GM19397 (cell line): ENCODE results near the gene DNAJC15.

Experiments
- ATAC-seq: cut with Tn5 transposase; IDR thresholded peaks from one replicate; pipeline ENCODE4 v1.9.1; 2021; ENCODE audit warnings: mild to moderate bottlenecking, moderate library complexity; ENCODE audit not compliant: unreplicated experiment

The DNAJC15 gene

DNA sequence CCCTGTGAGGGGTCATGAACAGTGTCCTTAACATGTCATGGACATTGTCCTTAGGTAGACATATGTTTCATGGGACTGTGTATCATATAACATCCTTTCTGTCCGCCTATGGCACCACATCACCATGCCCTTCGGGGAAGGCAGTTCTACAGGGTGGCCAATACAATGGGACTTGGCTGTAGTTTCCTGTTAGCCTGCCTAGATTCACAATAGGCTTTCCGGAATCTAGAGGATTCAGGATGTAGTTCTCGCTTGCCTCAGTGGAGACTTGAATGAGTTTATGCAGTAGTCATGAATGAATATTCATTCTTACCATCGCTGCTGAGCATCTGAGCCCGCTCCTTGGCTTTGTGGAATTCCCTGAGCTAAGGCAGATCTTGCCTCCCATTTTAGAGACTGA lies 100.5 kb downstream of the DNAJC15 start:
- no peak for ATAC-seq

DNA sequence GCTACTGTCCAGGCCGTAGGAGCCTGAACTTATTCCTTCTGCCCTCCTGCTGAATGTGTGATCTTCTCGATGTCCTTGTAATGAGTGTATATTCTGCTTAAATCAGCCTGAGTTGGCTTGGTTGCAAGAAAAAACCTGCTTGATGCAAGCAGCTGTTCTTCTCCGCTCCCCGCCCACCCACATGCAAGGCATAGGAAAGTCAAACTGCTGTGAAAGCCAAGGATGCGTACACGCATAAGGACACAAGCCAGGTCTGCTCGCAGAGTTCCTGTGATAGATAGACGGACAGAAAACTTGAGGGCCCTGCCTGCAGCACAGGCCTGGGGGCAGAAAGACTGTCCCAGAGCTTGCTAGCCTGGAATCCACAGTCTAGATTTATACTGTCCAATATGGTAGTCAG lies 101.1 kb downstream of the DNAJC15 start:
- no peak for ATAC-seq

DNA sequence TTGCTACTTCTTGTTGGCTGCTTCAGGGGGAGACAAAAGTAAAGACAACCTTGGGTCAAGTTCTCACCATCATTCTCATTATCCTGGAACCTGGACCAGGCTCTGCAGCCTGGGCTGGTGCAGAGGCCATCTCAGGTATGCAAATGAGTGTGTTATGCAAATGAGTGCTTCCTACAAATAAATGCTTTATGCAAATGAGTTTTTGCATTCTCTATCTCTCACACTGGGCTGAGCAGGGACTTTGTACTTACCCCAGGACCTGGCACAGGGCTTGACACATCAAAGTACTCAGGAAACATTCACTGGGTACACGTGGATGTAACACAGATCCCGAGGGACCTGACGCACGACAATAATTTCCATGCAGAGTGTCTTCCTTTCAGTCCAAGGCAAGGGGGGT lies 103.0 kb downstream of the DNAJC15 start:
- no peak for ATAC-seq

DNA sequence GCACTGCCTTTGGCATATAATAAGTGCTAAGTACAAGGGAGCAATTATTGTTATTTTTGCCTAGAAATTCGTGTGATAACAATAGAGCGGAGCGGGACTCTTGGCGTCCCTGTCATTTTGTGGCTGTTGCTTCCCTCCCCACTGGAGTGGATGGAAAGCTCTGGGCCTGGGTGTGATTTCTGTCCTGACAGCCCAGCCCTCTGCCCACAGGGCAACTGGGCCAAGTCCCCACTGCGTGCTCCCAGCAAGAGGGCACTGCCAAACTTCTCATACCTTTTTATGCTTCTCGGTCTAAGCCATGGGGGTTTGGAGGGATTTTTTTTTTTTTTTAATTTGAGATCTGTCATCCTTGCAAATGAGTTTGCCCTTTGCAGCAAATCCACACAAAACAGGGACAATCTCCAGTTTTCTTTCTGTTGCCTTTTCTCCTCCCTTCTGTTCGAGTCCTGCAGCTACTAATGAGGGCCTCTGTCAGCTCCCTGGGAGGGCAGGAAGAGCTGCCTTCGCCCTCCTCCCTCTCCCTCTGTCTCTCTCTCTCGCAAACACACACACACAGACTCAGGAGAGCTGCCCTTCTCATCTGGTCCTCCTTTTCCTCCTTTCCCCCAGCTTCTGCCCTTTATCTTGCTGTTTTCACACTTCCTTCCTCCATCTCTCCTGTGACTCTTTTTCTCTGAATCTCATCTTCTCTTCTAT lies 103.9 kb downstream of the DNAJC15 start:
- no peak for ATAC-seq

DNA sequence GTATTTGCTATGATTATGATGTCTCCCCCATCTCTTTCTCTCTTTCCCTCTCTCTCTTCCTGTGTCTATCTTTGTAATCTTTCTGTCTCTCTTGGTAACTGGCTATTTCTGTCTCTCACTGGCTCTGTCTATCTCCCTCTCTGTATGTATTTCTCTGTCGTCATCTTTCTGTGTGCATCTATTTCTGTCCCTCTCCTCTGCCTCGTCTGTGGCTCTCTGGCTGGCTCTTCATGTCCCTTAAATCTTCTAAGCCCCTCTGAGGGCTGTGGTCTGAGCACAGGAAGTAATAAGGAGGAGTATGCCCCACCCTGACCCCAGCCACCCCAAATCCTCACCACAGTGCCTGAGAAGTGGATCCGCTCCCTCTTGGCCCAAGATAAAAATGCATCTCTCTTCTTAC lies 104.4 kb downstream of the DNAJC15 start:
- ATAC-seq = no peak

DNA sequence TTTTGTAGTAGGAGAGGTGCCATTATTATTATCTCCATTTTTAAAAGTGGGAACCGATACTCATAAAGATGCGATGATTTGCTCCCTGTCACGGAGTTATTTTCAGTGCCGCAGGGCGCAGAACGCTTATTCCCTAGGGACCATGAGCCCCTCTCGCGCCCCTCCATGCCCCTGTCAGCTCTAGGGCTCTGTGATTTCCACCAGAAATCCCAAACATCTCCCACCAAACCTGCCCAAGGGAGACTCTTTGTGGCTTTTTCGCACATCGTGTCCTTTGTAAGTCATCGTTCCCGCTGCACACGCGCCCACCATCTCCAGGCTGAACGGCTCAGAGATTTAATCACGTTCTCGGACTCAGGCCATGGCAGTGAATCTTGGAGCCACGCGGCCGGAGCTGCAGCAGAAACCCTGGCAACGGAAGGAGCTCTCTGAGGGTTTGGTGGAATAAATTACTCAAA lies 105.1 kb downstream of the DNAJC15 start:
- no peak for ATAC-seq

DNA sequence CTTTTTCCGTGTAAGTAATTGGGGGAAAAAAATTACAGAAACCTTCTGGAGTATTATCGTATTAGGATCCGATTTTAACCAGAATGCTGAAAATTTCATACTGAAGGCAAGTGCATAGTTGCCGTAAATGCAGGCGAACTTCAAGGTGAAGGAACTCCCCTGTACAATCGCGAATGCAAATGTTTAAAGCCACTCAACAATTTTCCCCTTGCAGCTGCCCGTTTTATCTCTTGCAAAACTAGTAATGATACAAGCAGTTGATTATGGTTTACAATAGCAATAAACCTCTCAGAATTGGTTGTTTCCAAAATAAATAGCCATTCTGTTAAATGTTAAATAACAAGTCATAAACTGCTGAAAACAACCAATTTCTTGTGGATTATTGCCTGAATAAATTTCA lies 105.7 kb downstream of the DNAJC15 start:
- no peak for ATAC-seq

DNA sequence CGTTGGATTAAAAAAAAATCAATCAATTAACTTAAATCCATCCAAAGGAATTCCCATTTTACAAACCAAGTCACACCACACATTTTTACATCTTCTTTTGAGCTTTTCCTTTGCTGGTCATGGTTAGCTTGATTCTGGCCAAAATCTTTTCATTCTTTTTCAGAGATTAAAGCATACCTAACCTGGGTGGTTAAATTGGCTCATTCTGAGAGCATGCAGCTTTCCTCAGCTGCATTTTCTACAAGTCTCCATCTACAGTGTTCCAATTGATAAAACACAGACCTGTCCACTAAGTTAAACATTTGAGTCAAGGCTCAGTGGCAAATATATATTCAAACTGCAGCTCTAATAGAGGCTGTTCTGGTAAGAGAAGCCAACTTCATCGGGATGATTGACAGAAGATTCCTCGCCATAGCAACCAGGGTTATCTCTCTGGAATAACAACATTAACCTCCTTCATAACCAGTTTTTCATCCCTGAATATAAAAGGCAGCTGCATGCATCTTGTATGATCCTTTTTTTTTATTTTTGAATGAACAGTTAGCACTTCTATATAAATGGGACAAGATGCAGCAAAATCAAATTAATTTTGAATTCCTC lies 106.2 kb downstream of the DNAJC15 start:
- ATAC-seq = no peak

DNA sequence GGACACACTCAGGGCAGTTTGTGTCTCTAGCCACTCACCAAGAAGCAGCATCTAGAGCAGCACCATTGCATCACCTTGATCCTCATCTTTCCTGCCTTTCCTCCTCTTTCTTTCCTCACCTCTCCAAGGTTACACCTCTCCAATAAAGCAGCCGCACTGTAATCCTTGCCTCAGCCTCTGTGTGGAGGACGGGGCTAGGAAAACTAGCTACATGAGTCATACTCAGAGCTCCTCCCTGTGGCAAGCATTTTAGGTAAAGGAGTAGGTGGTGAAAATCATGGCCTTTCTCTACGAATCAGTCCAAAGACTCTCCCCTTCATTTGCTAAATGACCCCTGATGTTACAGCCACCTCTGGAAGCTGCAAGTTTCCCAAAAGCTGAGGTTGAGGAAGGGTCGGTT lies 108.9 kb downstream of the DNAJC15 start:
- no peak for ATAC-seq

DNA sequence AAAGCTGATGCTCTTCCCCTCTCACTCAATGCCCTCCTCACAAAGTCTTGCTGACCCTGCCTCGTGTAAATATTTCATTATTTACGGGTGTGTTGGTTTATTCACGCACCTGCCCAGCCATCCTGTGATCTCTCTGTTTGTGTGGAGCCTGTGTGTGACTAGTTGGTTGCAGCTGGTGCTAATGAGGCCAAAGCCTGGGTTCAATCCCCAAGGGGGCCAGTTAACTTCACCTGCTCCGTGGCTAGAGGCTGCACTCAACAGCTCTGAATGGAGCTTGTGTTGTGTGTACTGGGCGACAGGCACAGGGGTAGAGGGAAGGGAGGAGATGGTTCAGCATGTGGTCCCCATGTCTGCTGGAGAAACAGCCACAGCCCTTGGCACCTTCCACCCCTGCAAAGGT lies 109.5 kb downstream of the DNAJC15 start:
- no peak for ATAC-seq

DNA sequence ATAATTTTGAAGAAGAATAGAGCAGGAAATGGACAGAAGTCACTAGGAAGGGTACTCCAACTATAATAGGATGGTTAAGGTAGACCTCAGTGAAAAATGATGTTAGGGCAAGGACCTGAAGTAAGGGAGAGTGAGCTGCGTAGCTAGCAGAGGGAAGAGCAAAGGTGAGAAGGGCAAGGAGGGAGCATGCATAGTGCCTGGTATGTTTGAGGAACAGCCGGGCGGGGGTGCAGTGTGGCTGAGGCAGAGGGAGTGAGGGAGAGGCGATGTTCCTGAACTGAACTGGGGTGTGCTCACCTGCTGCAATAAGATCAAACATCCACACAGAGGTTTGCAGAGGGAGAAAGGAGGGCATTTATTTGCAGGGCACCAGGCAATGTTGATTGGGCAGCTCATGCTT lies 110.4 kb downstream of the DNAJC15 start:
- ATAC-seq = no peak

DNA sequence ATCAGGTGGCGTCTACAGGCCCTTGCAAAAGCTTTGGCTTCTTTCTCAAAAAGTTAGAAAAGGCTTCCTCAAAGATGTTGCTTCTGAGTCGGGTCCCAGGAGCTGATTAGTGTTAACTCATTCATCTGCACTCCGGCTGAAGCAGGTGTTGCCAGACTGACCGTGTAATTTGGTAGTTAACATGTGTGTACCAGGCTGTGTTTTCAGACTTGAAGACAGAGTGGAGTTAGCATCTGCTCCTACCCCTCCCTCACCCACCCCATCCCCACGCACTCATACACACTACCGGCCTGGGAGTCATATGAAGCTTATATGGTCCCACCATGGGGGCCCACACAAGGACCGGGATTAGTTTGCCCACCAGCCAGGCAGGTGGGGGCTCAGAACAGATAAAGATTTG lies 111.5 kb downstream of the DNAJC15 start:
- no peak for ATAC-seq

DNA sequence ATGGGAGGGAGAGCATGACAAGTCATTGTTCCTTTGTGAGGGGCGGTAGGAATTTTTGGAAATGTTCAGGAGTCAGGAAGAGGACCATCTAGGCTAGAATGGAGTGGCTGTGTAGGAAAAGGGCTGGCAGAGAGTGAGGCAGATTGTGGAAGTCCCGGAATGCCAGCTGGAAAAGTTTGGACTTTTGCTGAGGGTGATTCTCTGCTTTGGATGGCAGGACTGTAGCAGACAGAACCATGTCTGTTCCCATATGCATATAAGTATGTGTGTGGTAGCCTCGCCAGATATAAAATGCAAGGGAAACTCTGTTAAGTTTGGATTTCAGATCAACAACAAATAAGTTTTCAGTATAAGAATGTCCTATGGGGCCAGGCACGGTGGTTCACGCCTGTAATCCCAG lies 112.1 kb downstream of the DNAJC15 start:
- no peak for ATAC-seq

DNA sequence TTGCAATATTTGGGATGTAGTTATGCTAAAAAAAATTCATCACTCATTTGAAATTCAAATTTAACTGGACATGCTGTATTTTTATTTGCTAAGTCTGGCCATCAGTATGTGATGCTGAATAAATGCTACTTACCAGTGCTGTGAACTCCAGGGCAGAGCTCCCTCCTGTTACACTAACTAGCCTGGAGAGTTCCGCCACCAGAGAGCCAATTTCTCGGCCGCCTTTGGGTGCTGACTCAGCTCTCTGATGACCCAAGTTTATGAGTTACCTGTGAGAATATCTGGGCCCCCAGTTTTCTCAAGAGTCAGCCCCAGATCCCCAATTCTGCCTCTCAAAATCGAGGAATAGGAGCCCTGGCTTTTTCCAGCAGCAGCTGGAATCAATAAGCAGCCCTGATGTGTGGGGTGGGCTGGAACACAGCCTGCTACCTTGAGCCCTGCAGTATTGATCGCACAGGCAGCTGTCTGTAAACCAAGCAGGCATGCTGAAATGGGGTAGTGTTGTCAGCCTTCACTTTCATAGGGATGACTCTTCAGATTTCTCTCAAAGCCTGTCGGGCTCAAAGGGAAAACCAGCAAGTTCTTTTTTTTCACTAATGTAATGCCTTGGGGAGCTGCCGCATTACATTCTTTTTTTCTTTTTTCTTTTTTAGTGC lies 113.7 kb downstream of the DNAJC15 start:
- no peak for ATAC-seq

DNA sequence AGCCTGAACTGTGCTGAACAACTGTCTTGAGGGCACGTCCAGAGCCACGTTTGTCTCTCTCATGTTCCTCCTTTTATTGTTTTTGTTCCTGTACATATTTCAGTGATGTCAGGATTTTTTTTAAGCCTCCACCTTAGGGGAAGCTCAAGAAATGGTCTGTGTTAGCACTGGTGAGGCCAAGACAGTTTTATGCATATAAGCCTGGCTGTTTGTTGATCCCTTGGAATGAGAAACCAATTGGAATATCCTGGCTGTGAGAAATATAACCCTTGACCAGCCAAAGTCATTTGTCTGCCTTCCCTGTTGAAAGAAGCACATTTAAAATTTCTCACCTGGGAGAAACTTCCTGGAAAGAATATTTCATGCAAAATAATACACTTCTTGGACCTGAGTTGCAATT lies 115.8 kb downstream of the DNAJC15 start:
- no peak for ATAC-seq

DNA sequence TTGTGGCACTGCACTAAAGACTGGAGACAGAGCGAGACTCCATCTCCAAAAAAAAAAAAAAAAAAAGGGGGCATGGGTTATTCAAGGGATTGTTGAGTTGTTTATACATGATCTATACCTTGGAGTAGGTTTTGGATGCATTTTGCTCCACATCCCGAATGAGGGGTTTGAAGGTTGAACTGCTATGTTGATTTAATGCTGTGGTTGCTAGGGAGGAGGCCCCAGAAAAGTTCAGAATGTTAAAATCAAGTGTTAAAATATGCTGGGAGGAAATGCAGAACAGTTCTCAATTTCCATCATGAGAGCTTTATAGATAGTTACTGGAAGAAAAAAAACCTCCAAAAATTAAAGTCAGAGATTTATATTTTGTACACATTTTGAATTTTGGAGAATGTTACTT lies 116.5 kb downstream of the DNAJC15 start:
- ATAC-seq = no peak

DNA sequence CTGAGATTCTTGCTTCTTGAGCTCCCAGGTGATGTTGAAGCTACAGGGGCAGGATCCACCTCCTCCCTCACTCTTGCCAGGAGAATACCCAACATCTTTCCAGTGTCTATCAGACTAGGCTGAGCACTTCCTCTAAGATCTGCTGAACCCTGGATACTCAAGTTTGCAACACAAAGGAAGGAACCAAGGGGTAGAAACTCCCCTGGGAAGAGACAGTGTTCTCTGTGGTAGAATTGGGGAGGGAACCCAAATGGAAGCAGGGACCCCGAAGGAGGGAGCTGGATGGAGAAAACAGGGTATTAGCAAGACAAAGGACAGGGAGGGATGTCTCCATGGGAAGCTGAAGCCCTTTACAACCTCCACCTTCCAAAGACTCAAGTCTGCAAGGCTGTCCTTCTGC lies 117.6 kb downstream of the DNAJC15 start:
- ATAC-seq = no peak

DNA sequence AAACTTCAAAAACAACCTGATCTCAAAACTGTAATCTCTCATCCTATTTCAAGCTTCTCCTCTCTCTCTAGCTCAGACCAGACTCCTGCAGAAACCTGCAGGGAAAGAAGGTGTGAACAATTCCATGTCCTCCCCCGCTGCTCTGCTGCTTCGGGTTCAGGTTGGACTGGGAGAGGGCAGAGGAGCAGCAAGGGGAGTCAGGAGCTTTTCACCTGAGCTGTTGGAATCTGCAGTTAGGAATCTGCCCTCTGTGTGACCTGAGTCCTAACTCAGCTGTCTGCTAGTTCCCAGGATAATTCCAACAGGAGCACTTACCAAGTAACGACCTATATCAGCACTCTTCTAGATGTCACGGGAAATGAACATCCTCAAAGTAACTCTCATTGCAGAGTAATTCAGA lies 118.3 kb downstream of the DNAJC15 start:
- no peak for ATAC-seq

DNA sequence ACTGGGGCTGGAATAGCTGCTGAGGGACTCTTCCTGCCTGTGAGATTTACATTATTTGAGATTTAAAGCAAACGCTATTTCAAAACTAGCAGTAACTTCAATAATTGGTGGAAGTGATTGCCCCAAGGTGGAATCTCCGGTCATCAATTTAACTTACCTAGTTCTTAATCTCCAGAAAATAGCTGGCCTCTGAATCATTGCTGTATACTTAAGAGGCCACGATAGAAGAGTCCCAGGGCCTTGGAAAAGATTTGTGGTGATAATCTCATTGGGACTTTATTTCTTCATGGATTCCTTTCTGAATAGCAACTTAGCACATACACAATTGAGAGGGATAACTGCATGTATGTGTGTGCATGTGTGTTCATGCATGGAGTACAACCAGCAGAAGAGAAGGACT lies 120.2 kb downstream of the DNAJC15 start:
- ATAC-seq = no peak

DNA sequence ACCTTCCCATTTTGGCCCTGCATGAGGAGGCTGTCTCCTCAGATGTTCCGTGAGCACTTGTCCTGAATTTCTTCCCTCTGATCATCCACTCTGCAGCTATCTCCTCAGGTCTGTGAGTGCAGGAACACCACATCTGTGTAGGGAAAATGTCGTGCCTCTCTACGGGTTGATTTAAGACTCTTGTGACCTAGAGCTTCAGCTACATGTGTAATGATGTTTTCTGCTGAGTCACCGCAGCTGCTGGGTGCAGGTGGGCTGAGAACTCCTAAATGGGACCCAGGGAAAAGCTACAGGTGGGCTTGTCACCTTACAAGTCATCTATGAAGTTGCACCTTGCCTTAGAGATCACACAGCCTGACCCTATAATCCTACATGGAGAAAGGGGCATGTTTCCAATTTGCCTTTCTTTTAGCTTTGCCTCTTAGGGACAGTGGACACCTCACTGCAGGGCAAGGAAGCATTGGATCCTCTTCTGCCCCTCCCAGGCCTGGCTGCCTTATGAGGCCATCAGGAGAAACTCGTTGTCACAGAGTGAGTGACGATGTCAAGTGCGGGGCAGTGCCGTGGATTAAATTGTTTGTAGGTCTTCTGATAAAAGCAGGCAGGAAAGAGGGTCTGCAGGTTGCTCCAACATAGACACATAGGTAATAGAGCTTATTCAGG lies 122.3 kb downstream of the DNAJC15 start:
- no peak for ATAC-seq

DNA sequence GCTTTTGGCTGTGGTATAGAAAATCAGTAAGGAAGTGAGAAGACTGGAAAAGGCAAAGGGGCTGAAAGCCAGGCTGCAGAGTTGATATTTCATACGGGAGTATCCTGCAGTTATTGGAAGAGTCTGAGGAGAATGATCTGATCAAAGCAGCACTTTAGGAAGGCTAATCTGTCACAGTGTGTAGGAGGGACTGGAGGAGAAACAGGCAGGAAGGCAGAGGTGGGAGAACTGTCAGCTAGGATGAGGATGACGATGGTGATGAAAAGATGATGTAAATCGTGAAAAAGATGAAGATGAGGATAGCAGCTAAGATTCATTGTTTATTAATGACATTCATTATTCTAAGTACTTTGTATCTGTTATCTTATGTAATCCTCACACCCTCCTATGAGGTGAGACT lies 123.0 kb downstream of the DNAJC15 start:
- no peak for ATAC-seq
